Fibroblast of lung (primary cell): Measurements from ENCODE around the gene TKTL2.

Experiments used
- EZH2 ChIP-seq: IDR thresholded peaks from 2 replicates; pipeline ENCODE4 v1.5.1; 2012; ENCODE audit warnings: low read length, control low read depth, mild to moderate bottlenecking; ENCODE audit errors: missing control alignments
- TF ChIP-seq, protein P1 (sequence below), 2 donors: IDR thresholded peaks in 1 of 2; conservative IDR thresholded peaks in 1 of 2; 1 replicate in 1 of 2; 2 replicates in 1 of 2; pipeline ENCODE4 v1.5.1; 2011 to 2012; ENCODE audit warnings: low read length in 2 of 2, control low read depth in 1 of 2, inconsistent platforms in 1 of 2, low read depth in 1 of 2, mild to moderate bottlenecking in 1 of 2

GRCh38 chr4:163448540-163449203 lies 24.9 kb downstream of the TKTL2 start:
- TF ChIP-seq, protein P1, sequence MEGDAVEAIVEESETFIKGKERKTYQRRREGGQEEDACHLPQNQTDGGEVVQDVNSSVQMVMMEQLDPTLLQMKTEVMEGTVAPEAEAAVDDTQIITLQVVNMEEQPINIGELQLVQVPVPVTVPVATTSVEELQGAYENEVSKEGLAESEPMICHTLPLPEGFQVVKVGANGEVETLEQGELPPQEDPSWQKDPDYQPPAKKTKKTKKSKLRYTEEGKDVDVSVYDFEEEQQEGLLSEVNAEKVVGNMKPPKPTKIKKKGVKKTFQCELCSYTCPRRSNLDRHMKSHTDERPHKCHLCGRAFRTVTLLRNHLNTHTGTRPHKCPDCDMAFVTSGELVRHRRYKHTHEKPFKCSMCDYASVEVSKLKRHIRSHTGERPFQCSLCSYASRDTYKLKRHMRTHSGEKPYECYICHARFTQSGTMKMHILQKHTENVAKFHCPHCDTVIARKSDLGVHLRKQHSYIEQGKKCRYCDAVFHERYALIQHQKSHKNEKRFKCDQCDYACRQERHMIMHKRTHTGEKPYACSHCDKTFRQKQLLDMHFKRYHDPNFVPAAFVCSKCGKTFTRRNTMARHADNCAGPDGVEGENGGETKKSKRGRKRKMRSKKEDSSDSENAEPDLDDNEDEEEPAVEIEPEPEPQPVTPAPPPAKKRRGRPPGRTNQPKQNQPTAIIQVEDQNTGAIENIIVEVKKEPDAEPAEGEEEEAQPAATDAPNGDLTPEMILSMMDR (conservative IDR thresholded peaks at IDR 0.05 in 1 of 2, IDR thresholded peaks at IDR 0.05 in 1 of 2; ENCODE audit: low read depth in 1 of 2, low read length in 2 of 2) = no peak
- no peak for TF ChIP-seq EZH2
